UCSD-AML1 (cell line): Measurements from ENCODE around the gene CORO2A.
"Not testable (repeated sequence)": the region's sequence is repeated elsewhere in the genome, so short reads cannot be mapped to it uniquely, and the experiment has no call there.

ENCODE experiments used
- DNase-seq: peaks from one replicate; lab custom pipeline; 2025; ENCODE audit not compliant: unreplicated experiment; lab: John Stamatoyannopoulos, UW

CORO2A gene

GRCh38 chr9:98144631-98145030, 47.8 kb downstream of the CORO2A start:
- DNase-seq = no peak

GRCh38 chr9:98144076-98144475, 48.4 kb downstream of the CORO2A start:
- no peak for DNase-seq

DNA sequence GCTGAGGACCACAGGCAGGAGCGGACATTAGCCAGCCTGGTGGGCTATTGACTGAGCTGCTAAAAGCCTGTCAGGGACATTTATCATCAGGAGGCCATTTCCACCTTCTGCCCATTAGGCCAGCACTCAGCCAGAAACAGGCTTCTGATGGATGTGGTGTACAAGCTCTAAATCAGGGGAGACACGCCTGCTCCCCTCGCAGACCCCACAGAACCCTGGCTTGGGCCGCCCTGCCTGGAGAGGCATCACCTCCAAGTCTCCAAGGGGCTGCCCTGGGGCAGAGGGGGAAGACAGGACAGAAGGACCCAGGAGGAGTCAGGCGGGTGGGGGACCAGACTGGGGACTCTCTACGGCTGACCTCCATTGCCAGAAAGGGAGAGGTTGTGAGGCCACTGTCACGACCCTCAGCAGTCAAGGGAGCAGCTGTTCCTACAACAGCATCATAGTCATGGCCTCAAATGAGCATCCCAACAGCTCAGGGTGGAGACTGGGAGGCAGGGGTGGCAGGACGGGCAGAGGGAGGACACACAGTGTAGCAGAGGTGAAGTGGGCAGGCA, 49.4 kb downstream of the CORO2A start:
- DNase-seq = no peak

- DNase-seq = no peak
Measured at GRCh38 chr9:98142182-98142907, 50.1 kb downstream of the CORO2A start.

DNA sequence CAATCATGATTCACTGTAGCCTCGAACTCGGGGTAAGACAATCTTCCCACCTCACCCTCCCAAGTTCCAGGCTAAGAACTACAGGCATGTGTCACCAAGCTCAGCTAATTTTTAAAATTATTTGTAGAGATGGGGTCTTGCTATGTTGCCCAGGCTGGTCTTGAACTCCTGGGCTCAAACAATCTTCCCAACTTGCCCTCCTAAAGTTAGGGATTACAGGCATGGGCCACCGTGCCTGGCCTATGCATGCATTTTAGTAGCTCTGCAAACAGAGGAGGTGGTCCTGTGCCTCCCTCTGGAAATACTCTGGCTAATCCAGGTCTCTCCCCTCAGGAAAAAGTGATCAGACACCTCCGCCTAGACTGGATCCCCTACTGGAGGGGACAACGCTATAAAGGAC, 51.9 kb downstream of the CORO2A start:
- DNase-seq = no peak

- no peak for DNase-seq
Measured at GRCh38 chr9:98136489-98136888, 55.9 kb downstream of the CORO2A start.

DNA sequence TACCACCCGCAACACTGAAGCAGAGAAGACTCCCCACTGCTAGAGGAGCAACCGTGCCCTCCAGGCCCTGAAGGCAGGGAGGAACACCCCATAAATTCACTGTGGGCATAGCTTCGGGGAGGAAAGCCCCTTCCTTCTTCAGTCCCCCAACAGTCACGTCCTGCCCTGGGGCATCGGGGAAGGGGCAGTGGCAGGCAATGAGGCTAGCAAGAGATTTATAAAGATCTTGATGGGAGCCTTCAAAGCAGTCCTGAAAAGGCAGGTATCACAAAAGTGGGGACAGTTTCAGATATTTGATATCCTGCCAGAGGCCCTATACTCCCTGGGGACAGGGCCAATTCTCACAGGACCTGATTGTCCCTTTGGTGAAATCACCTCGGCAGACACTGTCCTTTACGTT, 56.5 kb downstream of the CORO2A start:
- no peak for DNase-seq

DNA sequence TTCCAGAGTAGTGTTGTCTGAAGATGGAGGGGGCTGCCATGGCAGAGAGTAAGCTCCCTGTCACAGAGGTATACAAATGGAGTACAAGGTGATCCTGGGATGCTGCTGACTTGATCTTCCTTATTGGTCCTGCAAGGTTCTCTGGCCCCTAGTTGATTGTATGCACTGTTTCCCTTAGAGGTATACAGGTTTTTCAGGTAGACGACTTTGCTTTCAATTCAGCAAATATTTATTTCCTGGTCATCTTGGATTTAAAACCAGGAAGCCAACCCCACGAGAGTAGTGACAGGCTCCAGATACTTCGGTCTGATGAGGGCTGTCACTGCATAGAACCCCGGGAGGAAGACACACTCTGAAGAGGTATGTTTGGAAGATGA, 56.9 kb downstream of the CORO2A start:
- no peak for DNase-seq

DNA sequence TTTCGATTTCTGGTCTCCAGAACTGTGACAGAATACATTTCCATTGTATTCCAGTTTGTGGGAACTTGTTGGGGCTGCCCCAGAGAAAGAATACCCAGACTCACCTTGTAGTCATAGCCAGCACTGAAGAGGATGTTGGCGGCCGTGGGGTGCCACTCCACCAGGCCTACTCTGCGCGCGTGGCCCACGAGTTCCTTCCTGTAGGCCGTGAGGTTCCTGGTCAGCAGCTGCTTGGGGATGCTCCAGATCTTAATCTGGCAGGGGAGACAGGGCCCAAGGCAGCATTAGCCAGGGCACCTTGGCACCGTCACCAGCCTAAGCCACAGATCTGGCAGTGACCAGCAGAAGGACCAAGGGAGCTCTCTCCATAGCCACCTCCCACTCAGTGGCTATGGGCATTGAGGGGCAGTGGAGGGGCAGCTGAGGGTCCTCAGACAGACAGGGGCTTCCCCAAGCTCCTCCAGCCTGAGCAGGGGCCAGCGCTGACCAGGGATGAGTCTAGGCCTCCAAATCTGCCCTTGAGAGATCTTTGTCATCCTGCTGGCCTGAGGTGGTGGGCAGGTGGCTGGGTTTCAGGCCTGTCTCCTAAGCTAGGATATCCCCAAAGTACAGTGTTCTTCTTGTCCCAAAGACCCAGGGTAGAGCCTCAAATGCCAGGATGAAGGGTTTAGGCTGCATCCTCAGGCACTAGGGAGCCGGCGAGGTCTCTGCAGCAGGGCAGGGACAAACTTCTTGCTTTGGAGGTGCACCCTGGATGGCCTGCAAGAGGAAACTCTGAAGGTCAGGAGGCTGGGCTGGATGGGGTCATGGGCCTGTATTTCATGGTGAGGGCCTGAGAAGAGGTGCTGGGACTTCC, 57.5 kb downstream of the CORO2A start:
- peak; percentile 20 for DNase-seq

DNA sequence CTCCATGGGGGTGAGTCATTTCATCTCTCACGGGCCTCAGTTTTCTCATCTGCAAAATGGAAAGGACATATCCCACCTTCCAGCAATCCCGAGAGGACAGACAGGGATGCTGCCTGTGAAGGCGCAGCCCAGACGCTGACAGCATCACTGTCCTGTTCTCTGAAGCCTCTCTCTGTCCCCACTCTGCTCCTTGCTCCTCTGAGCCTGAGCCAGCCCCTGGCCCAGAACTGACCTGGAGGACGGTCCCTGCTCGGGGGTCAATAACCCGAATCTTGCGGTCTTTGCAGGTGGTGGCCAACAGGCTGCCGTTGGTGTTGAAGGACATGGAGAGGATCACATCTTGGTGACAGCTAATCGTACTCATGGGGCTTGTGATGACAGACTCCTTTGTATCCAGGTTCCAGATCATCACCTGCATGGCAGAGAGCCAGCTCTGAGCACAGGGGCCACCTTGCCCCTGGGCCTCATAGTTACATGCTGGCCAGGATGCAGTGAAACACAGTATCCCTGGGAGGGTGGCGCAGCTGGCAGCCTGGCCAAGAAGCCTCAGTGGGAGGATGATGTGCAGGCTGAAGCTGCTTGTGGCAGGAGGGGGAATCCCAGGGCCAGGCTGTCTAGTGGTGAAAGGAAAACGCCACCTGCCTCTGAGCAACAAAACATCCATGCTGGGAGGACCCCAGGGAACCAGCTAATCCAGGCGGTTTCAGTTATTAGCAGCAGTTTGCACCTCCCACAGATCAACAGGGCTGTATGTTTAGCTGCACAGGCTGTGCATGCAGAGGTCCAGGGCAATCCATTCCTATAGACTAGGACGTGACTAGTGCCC, 59.4 kb downstream of the CORO2A start:
- DNase-seq = no peak

GRCh38 chr9:98132158-98132557, 60.3 kb downstream of the CORO2A start:
- DNase-seq = no peak

GRCh38 chr9:98130576-98131228, 61.7 kb downstream of the CORO2A start:
- DNase-seq = no peak

DNA sequence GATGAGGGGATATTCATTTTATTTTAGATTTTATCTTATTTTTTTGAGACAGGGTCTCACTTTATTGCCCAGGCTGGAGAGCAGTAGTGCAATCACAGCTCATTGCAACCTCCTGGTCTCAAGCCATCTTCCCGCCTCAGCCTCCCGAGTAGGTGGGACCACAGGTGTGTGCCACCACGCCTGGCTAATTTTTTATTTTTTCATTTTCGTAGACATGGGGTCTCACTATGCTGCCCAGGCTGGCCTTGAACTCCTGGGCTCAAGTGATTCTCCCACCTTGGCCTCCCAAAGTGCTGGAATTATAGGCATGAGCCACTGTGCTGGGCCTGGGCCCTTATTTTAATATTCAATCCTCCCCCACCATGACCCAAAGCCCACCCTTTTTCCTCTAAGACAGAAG, 62.4 kb downstream of the CORO2A start:
- not testable (repeated sequence) for DNase-seq

- no peak for DNase-seq
Measured at GRCh38 chr9:98129451-98129881, 63.0 kb downstream of the CORO2A start.

GRCh38 chr9:98128316-98128715, 64.1 kb downstream of the CORO2A start:
- DNase-seq = no peak

DNA sequence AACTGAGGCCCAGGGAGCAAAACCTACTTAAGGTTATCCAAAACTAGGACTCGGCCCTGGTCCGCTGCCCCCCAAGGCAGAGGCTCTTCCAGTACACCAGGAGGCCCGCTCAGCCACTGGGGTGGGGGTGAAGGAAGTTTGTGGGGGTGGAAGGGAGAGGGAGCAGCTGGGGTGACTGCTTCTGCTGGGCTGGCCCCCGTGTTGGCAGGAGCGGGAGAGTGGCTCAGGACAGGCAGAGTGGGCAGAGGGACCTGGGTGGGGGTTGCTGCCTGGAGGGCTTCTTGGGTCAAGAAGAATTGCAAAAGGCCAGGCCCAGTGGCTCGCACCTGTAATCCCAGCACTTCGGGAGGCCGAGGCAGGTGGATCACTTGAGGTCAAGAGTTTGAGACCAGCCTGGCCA, 65.2 kb downstream of the CORO2A start:
- DNase-seq = no peak

- DNase-seq = no peak
Measured at GRCh38 chr9:98124637-98125426, 67.6 kb downstream of the CORO2A start.

DNA sequence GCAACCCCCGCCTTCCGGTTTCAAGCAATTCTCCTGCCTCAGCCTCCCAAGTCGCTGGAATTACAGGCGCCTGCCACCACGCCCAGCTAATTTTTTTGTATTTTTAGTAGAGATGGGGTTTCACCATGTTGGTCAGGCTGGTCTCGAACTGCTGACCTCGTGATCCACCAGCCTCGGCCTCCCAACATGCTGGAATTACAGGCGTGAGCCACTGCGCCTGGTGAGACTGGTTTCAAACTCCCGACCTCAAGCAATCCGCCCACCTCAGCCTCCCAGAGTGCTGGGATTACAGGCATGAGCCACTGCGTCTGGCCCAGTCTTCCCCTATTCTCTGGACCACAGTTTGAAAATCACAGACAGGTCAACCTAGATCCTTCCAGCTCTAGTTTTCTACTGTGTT, 68.3 kb downstream of the CORO2A start:
- not testable (repeated sequence) for DNase-seq

DNA sequence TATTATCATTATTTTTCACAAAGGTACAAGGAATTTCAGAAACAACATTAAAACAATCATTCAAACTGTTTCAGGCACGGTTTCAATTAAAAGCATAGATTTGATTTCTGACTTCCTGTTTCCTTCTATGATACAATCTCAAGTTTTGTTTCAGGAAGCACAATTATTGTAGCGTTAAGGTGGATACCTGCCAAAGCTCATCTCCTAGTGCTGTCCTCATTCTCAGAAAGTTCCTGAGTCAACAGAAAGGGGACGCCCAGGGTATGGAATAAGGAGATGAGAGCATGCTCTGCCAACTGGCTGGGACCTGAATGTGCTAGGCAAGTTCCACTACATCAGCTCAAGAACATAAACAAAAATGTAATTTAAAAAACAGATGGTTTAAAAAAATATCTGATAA, 71.4 kb downstream of the CORO2A start:
- no peak for DNase-seq

- DNase-seq = no peak
Measured at GRCh38 chr9:98120476-98120875, 72.0 kb downstream of the CORO2A start.
